Neural progenitor cell (in vitro differentiated cells): ENCODE measurements around the gene ZHX3. TPM values are rescaled to one million over a fixed set of nuclear protein-coding genes. Genes with fewer than 3 reads are reported as not detected.

Experiments used
- DNase-seq: peaks from one replicate; pipeline ENCODE4 v3.0.0-alpha.2; 2016; ENCODE audit warnings: low spot score
- H2AFZ ChIP-seq: fragments of 200-600 bp; sonication (generic); replicated peaks from 2 replicates; pipeline ENCODE4 v1.6.1; 2016; ENCODE audit warnings: antibody characterized with exemption
- H3F3A ChIP-seq: fragments of 200-600 bp; sonication (generic); 2 replicates; pipeline ENCODE4 v1.6.1; 2016; ENCODE audit warnings: antibody characterized with exemption, low read depth
- H3K27ac ChIP-seq: fragments of 200-600 bp; sonication (generic); 2 replicates; pipeline ENCODE4 v1.5.1; 2016; ENCODE audit warnings: mild to moderate bottlenecking
- H3K27me3 ChIP-seq: fragments of 200-600 bp; sonication (generic); 2 replicates; pipeline ENCODE4 v1.6.1; 2016; ENCODE audit warnings: mild to moderate bottlenecking, moderate library complexity
- H3K36me3 ChIP-seq: fragments of 200-600 bp; sonication (generic); 2 replicates; pipeline ENCODE4 v1.5.1; 2016
- H3K4me1 ChIP-seq: fragments of 200-600 bp; sonication (generic); 2 replicates; pipeline ENCODE4 v1.6.1; 2016; ENCODE audit warnings: mixed run types
- H3K4me2 ChIP-seq: fragments of 200-600 bp; sonication (generic); 2 replicates; pipeline ENCODE4 v1.6.1; 2016
- H3K4me3 ChIP-seq: fragments of 200-600 bp; sonication (generic); 2 replicates; pipeline ENCODE4 v1.5.1; 2016
- H3K79me2 ChIP-seq: fragments of 200-600 bp; sonication (generic); 2 replicates; pipeline ENCODE4 v1.6.1; 2016; ENCODE audit warnings: low read depth
- H3K9ac ChIP-seq: fragments of 200-600 bp; sonication (generic); 2 replicates; pipeline ENCODE4 v1.6.1; 2016
- H3K9me3 ChIP-seq: fragments of 200-600 bp; sonication (generic); 2 replicates; pipeline ENCODE4 v1.5.1; 2016; ENCODE audit warnings: low read depth
- H4K20me1 ChIP-seq: fragments of 200-600 bp; sonication (generic); 2 replicates; pipeline ENCODE4 v1.6.1; 2016; ENCODE audit warnings: low read depth
- H3K27ac Mint-ChIP-seq: 3 replicates; pipeline ENCODE4 v1.8.0; 2021; ENCODE audit warnings: mixed read lengths
- H3K27me3 Mint-ChIP-seq: 2 replicates; pipeline ENCODE4 v1.8.0; 2022; ENCODE audit warnings: low read depth, mild to moderate bottlenecking, inconsistent platforms, moderate library complexity, mixed read lengths; ENCODE audit not compliant: insufficient read depth
- H3K36me3 Mint-ChIP-seq: 3 replicates; pipeline ENCODE4 v1.8.0; 2021; ENCODE audit warnings: mixed read lengths
- H3K4me1 Mint-ChIP-seq: 3 replicates; pipeline ENCODE4 v1.8.0; 2021; ENCODE audit warnings: mixed read lengths
- H3K4me3 Mint-ChIP-seq: 3 replicates; pipeline ENCODE4 v1.8.0; 2021; ENCODE audit warnings: mild to moderate bottlenecking, moderate library complexity, mixed read lengths
- H3K9me3 Mint-ChIP-seq: 3 replicates; pipeline ENCODE4 v1.8.0; 2020; ENCODE audit warnings: mixed read lengths
- EZH2 ChIP-seq: fragments of 200-600 bp; sonication (generic); IDR thresholded peaks from 2 replicates; pipeline ENCODE4 v1.6.1; 2017; ENCODE audit warnings: antibody characterized with exemption, mild to moderate bottlenecking, moderate library complexity
- EZH2phosphoT487 ChIP-seq: fragments of 200-600 bp; sonication (generic); IDR thresholded peaks from 2 replicates; pipeline ENCODE4 v1.6.1; 2017; ENCODE audit warnings: antibody characterized with exemption
- total RNA-seq: library from RNA; depleted of rRNA; stranded (reverse); fragments of >200 nt; gene quantifications from 2 replicates; pipeline ENCODE4 v1.2.3, GENCODE V29; 2015; ENCODE audit warnings: low replicate concordance
- TF ChIP-seq, protein P1 (sequence below): fragments of 200-600 bp; sonication (generic); IDR thresholded peaks from 2 replicates; pipeline ENCODE4 v1.5.1; 2017; ENCODE audit warnings: antibody characterized with exemption, mild to moderate bottlenecking

Gene ZHX3
- total RNA-seq, 1 donor from 2014 or later: 6.8 TPM

DNA sequence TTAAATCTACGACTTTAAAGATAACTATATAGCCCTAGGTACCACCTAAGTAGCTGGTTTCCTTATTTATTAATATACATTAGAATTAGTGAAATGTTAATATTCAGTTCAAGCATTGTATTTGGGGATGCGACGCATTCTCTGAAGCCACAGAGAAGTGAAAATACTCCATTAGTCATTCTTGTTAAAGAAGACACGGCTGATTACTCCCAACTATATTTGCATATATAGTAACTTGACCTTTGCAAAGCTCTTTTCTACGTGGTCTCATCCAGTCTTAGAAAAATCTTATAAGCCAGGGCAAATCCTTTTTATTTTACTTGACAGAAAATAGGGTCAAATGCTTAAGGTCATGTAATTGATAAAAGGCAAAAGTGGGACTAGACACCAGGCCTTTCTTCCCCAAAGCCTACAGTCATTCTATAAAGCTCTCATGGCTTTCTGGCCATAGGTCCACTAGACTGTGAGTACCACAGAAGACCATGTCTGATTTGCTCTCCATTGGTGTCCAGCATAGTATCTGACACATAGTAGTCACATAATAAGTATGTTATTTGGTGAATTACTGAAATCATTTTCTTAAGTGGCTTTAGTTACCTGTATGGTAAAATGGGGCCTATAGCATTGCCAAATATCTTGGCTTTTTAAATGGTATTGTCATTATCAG is 11.3 kb downstream of the ZHX3 start:
- no peaks in the 10 kb centered on the region for H3K79me2 ChIP-seq

GRCh38 chr20:41304424-41305079 is 13.0 kb downstream of the ZHX3 start:
- Mint-ChIP-seq H3K27ac (no peak overlapping the region), H3K27me3 (peaks cover 2% of the 10 kb centered on the region), H3K36me3 (no peaks in the 10 kb centered on the region), H3K4me1 (peaks cover 12% of the 10 kb centered on the region), H3K9me3 (no peaks in the 10 kb centered on the region), H3K4me3 (no peak overlapping the region)
- DNase-seq: no peak
- TF ChIP-seq EZH2phosphoT487 (no peak), EZH2 (no peak)
- TF ChIP-seq, protein P1, sequence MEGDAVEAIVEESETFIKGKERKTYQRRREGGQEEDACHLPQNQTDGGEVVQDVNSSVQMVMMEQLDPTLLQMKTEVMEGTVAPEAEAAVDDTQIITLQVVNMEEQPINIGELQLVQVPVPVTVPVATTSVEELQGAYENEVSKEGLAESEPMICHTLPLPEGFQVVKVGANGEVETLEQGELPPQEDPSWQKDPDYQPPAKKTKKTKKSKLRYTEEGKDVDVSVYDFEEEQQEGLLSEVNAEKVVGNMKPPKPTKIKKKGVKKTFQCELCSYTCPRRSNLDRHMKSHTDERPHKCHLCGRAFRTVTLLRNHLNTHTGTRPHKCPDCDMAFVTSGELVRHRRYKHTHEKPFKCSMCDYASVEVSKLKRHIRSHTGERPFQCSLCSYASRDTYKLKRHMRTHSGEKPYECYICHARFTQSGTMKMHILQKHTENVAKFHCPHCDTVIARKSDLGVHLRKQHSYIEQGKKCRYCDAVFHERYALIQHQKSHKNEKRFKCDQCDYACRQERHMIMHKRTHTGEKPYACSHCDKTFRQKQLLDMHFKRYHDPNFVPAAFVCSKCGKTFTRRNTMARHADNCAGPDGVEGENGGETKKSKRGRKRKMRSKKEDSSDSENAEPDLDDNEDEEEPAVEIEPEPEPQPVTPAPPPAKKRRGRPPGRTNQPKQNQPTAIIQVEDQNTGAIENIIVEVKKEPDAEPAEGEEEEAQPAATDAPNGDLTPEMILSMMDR: no peak
- Histone ChIP-seq H3K9ac (no peak overlapping the region), H2AFZ (no peak overlapping the region), H3K4me3 (no peak overlapping the region), H3K79me2 (no peaks in the 10 kb centered on the region), H4K20me1 (no peaks in the 10 kb centered on the region), H3K4me2 (no peak overlapping the region), H3K27ac (no peak overlapping the region), H3K4me1 (no peaks in the 10 kb centered on the region), H3K27me3 (no peaks in the 10 kb centered on the region), H3F3A (no peaks in the 10 kb centered on the region), H3K9me3 (no peaks in the 10 kb centered on the region), H3K36me3 (no peaks in the 10 kb centered on the region)

More for the DNA sequence above, 11.3 kb downstream of the ZHX3 start:
- H3K27me3 Mint-ChIP-seq: no peaks in the 10 kb centered on the region
- Histone ChIP-seq H3K4me3 (no peak overlapping the region), H2AFZ (no peak overlapping the region), H3K36me3 (no peaks in the 10 kb centered on the region), H3K27ac (no peak overlapping the region), H3K27me3 (no peaks in the 10 kb centered on the region), H4K20me1 (no peaks in the 10 kb centered on the region), H3F3A (no peaks in the 10 kb centered on the region), H3K9me3 (no peaks in the 10 kb centered on the region), H3K9ac (no peak overlapping the region), H3K4me1 (no peaks in the 10 kb centered on the region), H3K4me2 (no peak overlapping the region)
- no peak overlapping the region for H3K4me3 Mint-ChIP-seq
- no peaks in the 10 kb centered on the region for H3K36me3 Mint-ChIP-seq
- peaks cover 6% of the 10 kb centered on the region for H3K4me1 Mint-ChIP-seq
- no peaks in the 10 kb centered on the region for H3K9me3 Mint-ChIP-seq
- no peak overlapping the region for H3K27ac Mint-ChIP-seq
- DNase-seq: no peak
- no peak for TF ChIP-seq EZH2
- TF ChIP-seq, protein P1: no peak
- no peak for TF ChIP-seq EZH2phosphoT487

GRCh38 chr20:41304002-41304401 is 13.5 kb downstream of the ZHX3 start:
- Histone ChIP-seq H2AFZ (no peak overlapping the region), H3K79me2 (no peaks in the 10 kb centered on the region), H3K4me1 (no peaks in the 10 kb centered on the region), H3K9me3 (no peaks in the 10 kb centered on the region), H3K27ac (no peak overlapping the region), H4K20me1 (no peaks in the 10 kb centered on the region), H3K4me3 (no peak overlapping the region), H3K36me3 (no peaks in the 10 kb centered on the region), H3K4me2 (no peak overlapping the region), H3K27me3 (no peaks in the 10 kb centered on the region), H3K9ac (no peak overlapping the region), H3F3A (no peaks in the 10 kb centered on the region)
- Mint-ChIP-seq H3K27me3 (peaks cover 2% of the 10 kb centered on the region), H3K9me3 (no peaks in the 10 kb centered on the region), H3K36me3 (no peaks in the 10 kb centered on the region), H3K4me3 (no peak overlapping the region), H3K4me1 (peaks cover 11% of the 10 kb centered on the region), H3K27ac (no peak overlapping the region)
- DNase-seq: no peak
- TF ChIP-seq, protein P1: no peak
- no peak for TF ChIP-seq EZH2phosphoT487
- no peak for TF ChIP-seq EZH2
